NCI-H524 treated with DMSO at 0.1 percent for 48 hours (cell line): ENCODE data around the gene PCDH9.

Source experiments
- DNase-seq: peaks from one replicate; lab custom pipeline; 2025; lab: John Stamatoyannopoulos, UW

Gene PCDH9

GRCh38 chr13:67161176-67161575, 69.0 kb downstream of the PCDH9 start:
- DNase-seq: no peak

- DNase-seq: no peak
These were observed 71.2 kb downstream of the PCDH9 start for GRCh38 chr13:67158903-67159302.

- no peak for DNase-seq
These were observed 73.4 kb downstream of the PCDH9 start for GRCh38 chr13:67156723-67157060.

- DNase-seq: no peak
These were observed 74.0 kb downstream of the PCDH9 start for GRCh38 chr13:67155898-67156722.

GRCh38 chr13:67152085-67152484, 78.1 kb downstream of the PCDH9 start:
- no peak for DNase-seq

- DNase-seq: no peak
These were observed 78.5 kb downstream of the PCDH9 start for GRCh38 chr13:67151652-67152051.

- no peak for DNase-seq
These were observed 79.5 kb downstream of the PCDH9 start for GRCh38 chr13:67150608-67151007.

DNA sequence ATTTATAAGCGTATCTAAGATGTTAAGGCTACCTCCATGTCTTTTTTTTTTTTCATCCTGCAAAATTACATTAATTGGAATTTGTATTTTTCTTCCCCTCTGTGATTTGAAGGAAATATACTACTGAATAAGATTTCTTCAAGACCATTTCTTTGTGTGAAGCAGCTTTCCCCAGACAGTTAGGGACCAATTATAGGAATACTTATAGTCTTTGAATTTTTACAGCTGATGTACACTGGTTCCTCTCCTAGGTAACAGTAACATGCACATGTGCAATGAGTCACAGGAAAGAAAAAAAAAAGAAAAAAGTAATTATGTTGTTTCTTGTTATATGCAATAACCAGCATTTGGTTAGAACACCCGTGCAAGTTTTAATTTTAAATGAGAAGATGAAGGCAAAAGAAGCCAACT, 82.0 kb downstream of the PCDH9 start:
- no peak for DNase-seq

GRCh38 chr13:67147342-67148133, 82.6 kb downstream of the PCDH9 start:
- DNase-seq: no peak

- DNase-seq: no peak
These were observed 83.5 kb downstream of the PCDH9 start for GRCh38 chr13:67146523-67147130.

DNA sequence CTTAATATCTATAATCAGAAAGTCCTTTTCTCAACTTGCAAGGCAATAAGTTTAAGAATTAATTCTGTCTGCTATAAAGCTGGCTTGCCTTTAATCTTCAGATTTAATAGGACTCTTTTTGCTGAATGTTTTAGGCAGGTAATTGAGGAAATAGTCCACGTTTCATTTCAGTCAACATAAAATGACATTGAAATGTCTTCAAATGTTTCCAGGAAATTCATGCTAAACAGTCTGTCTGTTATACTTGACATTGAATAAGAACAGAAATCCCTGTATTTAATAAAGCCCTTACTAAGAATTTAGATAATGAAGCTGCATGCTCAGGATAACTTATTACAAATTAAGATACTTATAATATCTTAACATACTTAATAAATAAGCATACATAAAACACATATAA, 84.2 kb downstream of the PCDH9 start:
- no peak for DNase-seq

DNA sequence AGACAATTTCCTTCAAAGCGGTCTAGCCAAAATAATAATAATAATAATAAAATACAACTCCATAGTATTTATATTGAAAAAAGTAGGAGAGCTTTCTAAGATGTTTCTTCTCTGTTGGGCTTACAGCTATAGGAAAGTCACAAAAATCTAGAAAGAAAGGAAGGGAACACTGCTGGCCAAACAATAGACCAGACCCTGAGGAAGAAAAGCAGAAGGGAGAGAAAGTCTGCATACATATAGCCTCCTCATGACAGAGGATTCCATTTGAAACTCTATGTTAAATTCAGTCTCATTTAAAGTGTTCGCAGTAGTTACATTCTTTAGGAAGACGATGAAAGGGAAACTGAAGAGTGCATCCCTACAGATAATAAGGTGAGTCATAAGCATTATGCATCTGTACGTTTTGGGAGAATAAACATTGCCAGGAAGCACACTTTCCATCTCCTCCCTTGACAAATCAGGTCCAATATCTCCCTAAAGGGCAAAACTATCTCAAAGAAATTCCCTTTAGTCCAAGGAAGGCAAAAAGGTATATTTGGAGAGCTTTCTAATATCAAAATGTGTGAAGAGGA, 86.5 kb downstream of the PCDH9 start:
- DNase-seq: no peak

DNA sequence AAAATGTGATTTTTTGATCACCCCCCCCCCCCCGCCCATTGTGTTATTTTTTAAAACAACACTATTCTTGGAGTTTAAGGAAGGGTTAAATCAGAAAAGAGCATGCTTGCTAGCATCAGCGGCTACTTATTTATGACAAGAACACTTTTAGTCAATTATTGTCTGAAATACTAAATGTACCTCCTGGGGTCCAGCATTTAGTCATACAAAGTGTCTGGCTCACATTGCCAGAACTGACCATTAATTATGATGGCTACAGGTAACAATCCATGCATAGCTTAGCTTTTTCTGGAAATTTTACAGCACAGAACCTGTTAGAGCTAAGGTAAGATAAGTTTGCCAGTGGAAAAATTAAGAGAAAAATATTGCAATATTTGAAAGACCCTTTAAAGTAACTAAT, 90.1 kb downstream of the PCDH9 start:
- no peak for DNase-seq

DNA sequence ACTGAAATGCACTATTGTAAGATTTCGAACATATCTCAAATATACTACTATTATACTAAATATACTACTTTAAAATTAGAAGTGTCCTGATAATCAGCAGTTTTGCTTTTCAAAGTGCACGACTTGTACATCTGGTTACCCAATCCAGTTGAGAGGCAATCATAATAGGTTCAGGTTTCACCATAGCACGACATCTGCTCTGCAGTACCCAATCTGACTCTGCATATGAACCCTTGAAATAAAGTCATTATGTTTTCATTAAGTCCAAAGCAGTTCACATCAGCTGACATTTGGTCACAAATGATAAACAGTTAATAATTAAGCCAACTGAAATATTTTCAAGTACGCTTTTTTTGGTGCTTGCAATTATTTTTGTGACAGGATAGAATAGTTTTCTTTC, 90.6 kb downstream of the PCDH9 start:
- peak; percentile 91 for DNase-seq

DNA sequence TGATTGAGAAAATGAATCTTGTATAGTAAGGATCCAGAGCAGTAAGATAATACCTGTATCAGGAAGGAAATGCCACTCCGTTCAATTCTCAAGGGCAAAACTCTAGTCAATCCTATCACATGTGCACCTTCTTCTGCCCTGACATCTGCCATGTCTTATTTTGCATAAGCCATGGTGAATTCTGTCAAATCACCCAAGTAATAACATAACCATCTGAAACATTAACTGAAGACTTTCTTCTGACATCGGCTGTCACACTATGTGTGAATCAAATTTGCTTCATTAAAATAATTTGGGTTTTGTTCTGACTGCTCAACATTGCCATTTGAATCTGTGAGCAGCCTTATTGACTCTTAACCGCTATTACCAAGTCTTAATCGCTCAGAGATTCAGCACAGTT, 91.2 kb downstream of the PCDH9 start:
- DNase-seq: peak; percentile 60

GRCh38 chr13:67137044-67137735, 92.9 kb downstream of the PCDH9 start:
- no peak for DNase-seq

DNA sequence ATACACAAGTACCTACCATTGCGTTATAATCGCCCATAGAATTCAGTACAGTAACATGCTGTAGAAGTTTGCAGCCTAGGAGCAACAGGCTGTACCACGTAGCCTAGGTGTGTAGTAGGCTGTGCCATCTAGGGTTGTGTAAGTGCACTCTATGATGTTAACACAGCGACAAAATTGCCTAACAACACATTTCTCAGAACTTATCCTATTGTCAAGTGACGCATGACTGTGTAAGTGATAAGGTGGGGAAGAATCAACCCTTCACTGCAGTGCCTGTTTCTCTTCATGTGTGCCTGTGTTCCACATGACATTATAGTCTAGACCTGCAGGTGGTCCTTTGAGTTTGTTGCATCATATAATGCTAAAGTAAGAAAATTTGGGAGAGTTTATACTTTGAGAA, 94.0 kb downstream of the PCDH9 start:
- DNase-seq: no peak

- no peak for DNase-seq
These were observed 94.8 kb downstream of the PCDH9 start for GRCh38 chr13:67135356-67135755.

- DNase-seq: no peak
These were observed 95.6 kb downstream of the PCDH9 start for GRCh38 chr13:67134417-67135129.

DNA sequence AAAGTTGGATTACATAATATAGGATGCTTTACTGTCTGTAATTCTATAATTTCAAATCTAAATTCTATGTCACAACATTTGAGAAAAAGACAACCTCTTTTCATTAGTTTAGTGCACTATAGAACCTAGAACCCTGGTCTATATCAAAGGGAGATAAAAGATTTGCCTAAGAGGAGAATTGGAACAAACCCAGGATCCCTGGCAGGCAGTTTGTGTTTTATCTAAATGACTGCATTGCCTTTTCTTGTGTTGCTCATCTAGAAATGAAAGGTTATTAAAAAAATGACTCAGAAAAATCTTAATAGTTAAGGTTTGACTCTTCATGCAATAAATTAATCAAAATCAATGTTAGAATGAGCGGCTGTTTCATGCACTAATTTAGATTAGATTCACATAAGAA, 96.7 kb downstream of the PCDH9 start:
- DNase-seq: no peak

DNA sequence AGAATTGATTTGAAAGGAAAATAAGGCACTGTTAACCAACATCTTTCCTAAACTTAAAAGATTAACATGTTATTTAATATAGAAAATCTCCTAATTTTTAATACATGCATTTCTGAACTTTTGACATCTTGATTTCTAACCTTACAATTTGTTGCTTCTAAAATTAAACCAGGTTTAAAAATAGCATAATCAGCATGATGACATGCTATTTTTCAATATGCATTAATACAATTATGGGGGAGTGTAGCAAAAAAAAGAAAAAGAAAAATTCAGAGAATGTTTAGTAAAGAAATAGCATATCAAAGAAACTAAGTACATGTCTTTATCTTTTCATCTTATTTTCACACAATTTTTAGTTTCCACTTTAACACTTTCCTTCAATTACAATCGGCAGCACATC, 98.7 kb downstream of the PCDH9 start:
- DNase-seq: no peak
